ENCODE results near the gene KRT33B. TPM values are rescaled to one million over a fixed set of nuclear protein-coding genes. Genes with fewer than 3 reads are reported as not detected.
"Not testable (repeated sequence)": the region's sequence is repeated elsewhere in the genome, so short reads cannot be mapped to it uniquely, and the experiment has no call there.

KRT33B gene
- total and polyA plus RNA-seq, 2 of the 13 experiments (the other 11 are each of a cell fraction or from before 2014, with no cell fraction given), result not detected

DNA sequence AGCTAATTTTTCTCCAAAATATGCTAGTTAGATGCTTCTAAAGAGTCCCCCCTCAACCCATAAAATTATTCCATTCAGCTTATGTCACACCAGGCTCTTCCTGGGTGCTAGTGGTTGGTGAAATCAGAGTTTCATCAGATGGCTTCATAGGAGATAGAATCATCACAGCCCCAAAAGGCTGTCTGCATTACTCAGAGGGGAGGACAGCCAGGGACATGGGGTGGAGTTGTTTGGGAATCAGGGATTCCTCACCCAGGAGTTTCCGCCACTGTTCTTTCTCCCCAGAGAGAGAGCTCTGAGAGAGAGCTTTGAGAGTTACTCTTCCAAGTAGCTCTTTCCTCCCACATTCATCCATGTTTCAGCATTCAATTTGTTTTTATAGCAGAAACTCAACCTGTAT lies 12.8 kb upstream of the KRT33B start:
- Histone ChIP-seq H3K4me1 (ENCODE audit: insufficient read depth, low read length) (0 out of 2 replicates have a peak, but pooled peaks cover 4% of the 10 kb centered on the region), H3K27ac (ENCODE audit: extremely low read length, insufficient read depth, low read length) (no peak overlapping the region), H3K27me3 (ENCODE audit: control insufficient read depth in 1 of 2, insufficient read depth in 2 of 2, low read length in 2 of 2) (no peaks in the 10 kb centered on the region; a peak in 1 of 5 replicates), H3K4me3 (replicated peaks in 1 of 3; ENCODE audit: insufficient read depth in 1 of 3, low read depth in 2 of 3, low read length in 3 of 3) (no peak overlapping the region), H3K79me2 (ENCODE audit: insufficient read depth, low read length) (no peaks in the 10 kb centered on the region), H3K9ac (ENCODE audit: insufficient read depth, low read depth, low read length) (no peak overlapping the region), H2AFZ (ENCODE audit: low read length) (no peak overlapping the region), H3K4me2 (ENCODE audit: low read depth, low read length) (no peak overlapping the region), H4K20me1 (ENCODE audit: insufficient read depth, low read length) (no peaks in the 10 kb centered on the region), H3K9me3 (ENCODE audit: low read length) (peaks cover 9% of the 10 kb centered on the region), H3K36me3 (replicated peaks in 1 of 2; ENCODE audit: control insufficient read depth in 1 of 2, insufficient read depth in 2 of 2, low read length in 2 of 2) (no peaks in the 10 kb centered on the region)
- FAIRE-seq, result no peak
- ChIA-PET POLR2A (no interaction called here), CTCF (ENCODE audit: low intra/inter-chr PET ratio, low total read pairs) (no interaction called here)
- intact Hi-C loops (cut with micrococcal nuclease; ENCODE audit: unreplicated experiment), result no loop called here
- TF ChIP-seq U2AF1 (optimal IDR thresholded peaks at IDR 0.05; ENCODE audit: low read depth, low read length) (no peak), POLR2AphosphoS5 (IDR thresholded peaks at IDR 0.05; ENCODE audit: low read depth, low read length) (no peak), SRY (CRISPR knock-in tag; IDR thresholded peaks at IDR 0.05) (no peak), SATB2 (CRISPR knock-in tag; IDR thresholded peaks at IDR 0.05) (no peak), ZNF160 (CRISPR knock-in tag; IDR thresholded peaks at IDR 0.05) (no peak), ZNF337 (CRISPR knock-in tag; IDR thresholded peaks at IDR 0.05; ENCODE audit: borderline replicate concordance, low read depth) (no peak), RFXAP (CRISPR knock-in tag; IDR thresholded peaks at IDR 0.05; ENCODE audit: borderline replicate concordance) (no peak), SYNCRIP (IDR thresholded peaks at IDR 0.05; ENCODE audit: insufficient read depth, low read depth, low read length) (no peak)
- TF ChIP-seq, protein P1, sequence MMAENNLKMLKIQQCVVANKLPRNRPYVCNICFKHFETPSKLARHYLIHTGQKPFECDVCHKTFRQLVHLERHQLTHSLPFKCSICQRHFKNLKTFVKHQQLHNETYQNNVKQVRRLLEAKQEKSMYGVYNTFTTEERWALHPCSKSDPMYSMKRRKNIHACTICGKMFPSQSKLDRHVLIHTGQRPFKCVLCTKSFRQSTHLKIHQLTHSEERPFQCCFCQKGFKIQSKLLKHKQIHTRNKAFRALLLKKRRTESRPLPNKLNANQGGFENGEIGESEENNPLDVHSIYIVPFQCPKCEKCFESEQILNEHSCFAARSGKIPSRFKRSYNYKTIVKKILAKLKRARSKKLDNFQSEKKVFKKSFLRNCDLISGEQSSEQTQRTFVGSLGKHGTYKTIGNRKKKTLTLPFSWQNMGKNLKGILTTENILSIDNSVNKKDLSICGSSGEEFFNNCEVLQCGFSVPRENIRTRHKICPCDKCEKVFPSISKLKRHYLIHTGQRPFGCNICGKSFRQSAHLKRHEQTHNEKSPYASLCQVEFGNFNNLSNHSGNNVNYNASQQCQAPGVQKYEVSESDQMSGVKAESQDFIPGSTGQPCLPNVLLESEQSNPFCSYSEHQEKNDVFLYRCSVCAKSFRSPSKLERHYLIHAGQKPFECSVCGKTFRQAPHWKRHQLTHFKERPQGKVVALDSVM (CRISPR knock-in tag; IDR thresholded peaks at IDR 0.05), result no peak
- TF ChIP-seq, protein P2, sequence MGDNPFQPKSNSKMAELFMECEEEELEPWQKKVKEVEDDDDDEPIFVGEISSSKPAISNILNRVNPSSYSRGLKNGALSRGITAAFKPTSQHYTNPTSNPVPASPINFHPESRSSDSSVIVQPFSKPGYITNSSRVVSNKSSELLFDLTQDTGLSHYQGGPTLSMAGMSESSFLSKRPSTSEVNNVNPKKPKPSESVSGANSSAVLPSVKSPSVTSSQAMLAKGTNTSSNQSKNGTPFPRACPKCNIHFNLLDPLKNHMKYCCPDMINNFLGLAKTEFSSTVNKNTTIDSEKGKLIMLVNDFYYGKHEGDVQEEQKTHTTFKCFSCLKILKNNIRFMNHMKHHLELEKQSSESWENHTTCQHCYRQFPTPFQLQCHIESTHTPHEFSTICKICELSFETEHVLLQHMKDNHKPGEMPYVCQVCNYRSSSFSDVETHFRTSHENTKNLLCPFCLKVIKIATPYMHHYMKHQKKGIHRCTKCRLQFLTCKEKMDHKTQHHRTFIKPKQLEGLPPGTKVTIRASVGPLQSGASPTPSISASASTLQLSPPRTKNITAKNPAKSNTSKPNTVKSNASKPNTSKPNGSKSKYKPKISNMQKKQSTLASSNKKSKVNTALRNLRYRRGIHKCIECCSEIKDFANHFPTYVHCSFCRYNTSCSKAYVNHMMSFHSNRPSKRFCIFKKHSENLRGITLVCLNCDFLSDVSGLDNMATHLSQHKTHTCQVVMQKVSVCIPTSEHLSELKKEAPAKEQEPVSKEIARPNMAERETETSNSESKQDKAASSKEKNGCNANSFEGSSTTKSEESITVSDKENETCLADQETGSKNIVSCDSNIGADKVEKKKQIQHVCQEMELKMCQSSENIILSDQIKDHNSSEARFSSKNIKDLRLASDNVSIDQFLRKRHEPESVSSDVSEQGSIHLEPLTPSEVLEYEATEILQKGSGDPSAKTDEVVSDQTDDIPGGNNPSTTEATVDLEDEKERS (CRISPR knock-in tag; IDR thresholded peaks at IDR 0.05), result no peak
- TF ChIP-seq, protein P3, sequence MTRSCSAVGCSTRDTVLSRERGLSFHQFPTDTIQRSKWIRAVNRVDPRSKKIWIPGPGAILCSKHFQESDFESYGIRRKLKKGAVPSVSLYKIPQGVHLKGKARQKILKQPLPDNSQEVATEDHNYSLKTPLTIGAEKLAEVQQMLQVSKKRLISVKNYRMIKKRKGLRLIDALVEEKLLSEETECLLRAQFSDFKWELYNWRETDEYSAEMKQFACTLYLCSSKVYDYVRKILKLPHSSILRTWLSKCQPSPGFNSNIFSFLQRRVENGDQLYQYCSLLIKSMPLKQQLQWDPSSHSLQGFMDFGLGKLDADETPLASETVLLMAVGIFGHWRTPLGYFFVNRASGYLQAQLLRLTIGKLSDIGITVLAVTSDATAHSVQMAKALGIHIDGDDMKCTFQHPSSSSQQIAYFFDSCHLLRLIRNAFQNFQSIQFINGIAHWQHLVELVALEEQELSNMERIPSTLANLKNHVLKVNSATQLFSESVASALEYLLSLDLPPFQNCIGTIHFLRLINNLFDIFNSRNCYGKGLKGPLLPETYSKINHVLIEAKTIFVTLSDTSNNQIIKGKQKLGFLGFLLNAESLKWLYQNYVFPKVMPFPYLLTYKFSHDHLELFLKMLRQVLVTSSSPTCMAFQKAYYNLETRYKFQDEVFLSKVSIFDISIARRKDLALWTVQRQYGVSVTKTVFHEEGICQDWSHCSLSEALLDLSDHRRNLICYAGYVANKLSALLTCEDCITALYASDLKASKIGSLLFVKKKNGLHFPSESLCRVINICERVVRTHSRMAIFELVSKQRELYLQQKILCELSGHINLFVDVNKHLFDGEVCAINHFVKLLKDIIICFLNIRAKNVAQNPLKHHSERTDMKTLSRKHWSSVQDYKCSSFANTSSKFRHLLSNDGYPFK (CRISPR knock-in tag; IDR thresholded peaks at IDR 0.05; ENCODE audit: borderline replicate concordance), result no peak
- 95% methylated on average over 1 of the region's 1 CpG for WGBS (ENCODE audit: low lambda C conversion rate)
- no peak for ATAC-seq
- no peak for DNase-seq (ENCODE audit: low spot score)
- in situ Hi-C loops (cut with HindIII; ENCODE audit: extremely low pct_ligation_motif_present, low pct_unique_long_range_greater_than_20kb), result no loop called here
- no TSS peak for BruUV-seq (replicated peaks)

DNA sequence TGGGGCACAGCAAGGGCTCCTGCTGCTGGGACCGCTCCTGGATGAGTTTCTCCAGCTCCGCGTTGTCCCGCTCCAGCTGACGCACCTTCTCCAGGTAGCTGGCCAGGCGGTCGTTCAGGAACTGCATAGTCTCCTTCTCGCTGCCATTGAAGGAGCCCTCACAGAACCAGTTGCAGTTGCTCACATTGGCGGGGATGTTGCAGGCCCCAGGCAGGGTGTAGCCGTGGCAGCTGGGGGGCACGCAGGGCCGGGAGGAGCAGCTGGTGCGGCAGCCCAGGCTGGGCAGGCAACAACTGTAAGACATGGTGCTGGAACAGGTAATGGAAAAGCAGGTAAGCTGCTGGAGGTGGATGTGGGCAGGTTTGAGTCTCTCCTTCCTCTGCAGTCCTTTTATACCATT lies 12.3 kb upstream of the KRT33B start, which contains the start of gene KRT34:
Gene KRT34 (minus strand): TSS at position 364 of the 400 bp plus-strand sequence. CDS start 60 bp downstream, at position 304.
- H2AFZ ChIP-seq (ENCODE audit: low read length); intact Hi-C loops (cut with micrococcal nuclease; ENCODE audit: unreplicated experiment); ATAC-seq; H3K4me3 ChIP-seq (replicated peaks in 1 of 3; ENCODE audit: insufficient read depth in 1 of 3, low read depth in 2 of 3, low read length in 3 of 3); H3K79me2 ChIP-seq (ENCODE audit: insufficient read depth, low read length); H3K9ac ChIP-seq (ENCODE audit: insufficient read depth, low read depth, low read length); CTCF ChIA-PET (ENCODE audit: low intra/inter-chr PET ratio, low total read pairs); H3K4me1 ChIP-seq (ENCODE audit: insufficient read depth, low read length); H3K4me2 ChIP-seq (ENCODE audit: low read depth, low read length); FAIRE-seq; H4K20me1 ChIP-seq (ENCODE audit: insufficient read depth, low read length); in situ Hi-C loops (cut with HindIII; ENCODE audit: extremely low pct_ligation_motif_present, low pct_unique_long_range_greater_than_20kb); DNase-seq (ENCODE audit: low spot score); POLR2A ChIA-PET; BruUV-seq (replicated peaks); H3K27ac ChIP-seq (ENCODE audit: extremely low read length, insufficient read depth, low read length); H3K36me3 ChIP-seq (replicated peaks in 1 of 2; ENCODE audit: control insufficient read depth in 1 of 2, insufficient read depth in 2 of 2, low read length in 2 of 2); H3K27me3 ChIP-seq (ENCODE audit: control insufficient read depth in 1 of 2, insufficient read depth in 2 of 2, low read length in 2 of 2); H3K9me3 ChIP-seq (ENCODE audit: low read length): not testable (repeated sequence)
- WGBS (ENCODE audit: low lambda C conversion rate), result 48% methylated on average over 8 of the region's 13 CpGs
